GM23248 (cell line): ENCODE results near the gene OLIG2. TPM values are rescaled to one million over a fixed set of nuclear protein-coding genes. Genes with fewer than 3 reads are reported as not detected.

Experiments
- DNase-seq: peaks from one replicate; pipeline ENCODE4 v3.0.0-alpha.2; 2015
- H2AFZ ChIP-seq: fragments of 200-600 bp; sonication (generic); 2 replicates; pipeline ENCODE4 v1.6.1; 2016; ENCODE audit warnings: antibody characterized with exemption
- H3F3A ChIP-seq: fragments of 200-600 bp; sonication (generic); 2 replicates; pipeline ENCODE4 v1.6.1; 2016; ENCODE audit warnings: mild to moderate bottlenecking, antibody characterized with exemption, mixed run types; ENCODE audit not compliant: insufficient read depth
- H3K27ac ChIP-seq: fragments of 200-600 bp; sonication (generic); 2 replicates; pipeline ENCODE4 v1.5.1; 2016; ENCODE audit warnings: mild to moderate bottlenecking
- H3K27me3 ChIP-seq: fragments of 200-600 bp; sonication (generic); replicated peaks from 2 replicates; pipeline ENCODE4 v1.6.1; 2016; ENCODE audit warnings: mild to moderate bottlenecking; ENCODE audit not compliant: insufficient read depth
- H3K36me3 ChIP-seq: fragments of 200-600 bp; sonication (generic); 2 replicates; pipeline ENCODE4 v1.6.1; 2016; ENCODE audit warnings: low read depth, mild to moderate bottlenecking
- H3K4me1 ChIP-seq: fragments of 200-600 bp; sonication (generic); 2 replicates; pipeline ENCODE4 v1.6.1; 2016; ENCODE audit warnings: mild to moderate bottlenecking; ENCODE audit not compliant: insufficient read depth
- H3K4me2 ChIP-seq: fragments of 200-600 bp; sonication (generic); one replicate; pipeline ENCODE4 v1.6.1; 2016; ENCODE audit warnings: mild to moderate bottlenecking; ENCODE audit not compliant: unreplicated experiment
- H3K4me3 ChIP-seq: fragments of 200-600 bp; sonication (generic); 2 replicates; pipeline ENCODE4 v1.5.1; 2016; ENCODE audit warnings: mild to moderate bottlenecking
- H3K79me2 ChIP-seq: fragments of 200-600 bp; sonication (generic); 2 replicates; pipeline ENCODE4 v1.6.1; 2016; ENCODE audit warnings: mild to moderate bottlenecking; ENCODE audit not compliant: insufficient read depth
- H3K9ac ChIP-seq: fragments of 200-600 bp; sonication (generic); 2 replicates; pipeline ENCODE4 v1.6.1; 2016; ENCODE audit warnings: mild to moderate bottlenecking
- H3K9me2 ChIP-seq: fragments of 200-600 bp; sonication (generic); 2 replicates; pipeline ENCODE4 v1.6.1; 2016; ENCODE audit warnings: mixed run types, mild to moderate bottlenecking, moderate library complexity; ENCODE audit not compliant: insufficient read depth
- H3K9me3 ChIP-seq: fragments of 200-600 bp; sonication (generic); one replicate; pipeline ENCODE4 v1.6.1; 2017; ENCODE audit warnings: low read depth
- H4K20me1 ChIP-seq: fragments of 200-600 bp; sonication (generic); 2 replicates; pipeline ENCODE4 v1.6.0; 2016; ENCODE audit not compliant: insufficient read depth
- EZH2 ChIP-seq: fragments of 200-600 bp; sonication (generic); IDR thresholded peaks from 2 replicates; pipeline ENCODE4 v1.6.1; 2018; ENCODE audit warnings: antibody characterized with exemption, mild to moderate bottlenecking; ENCODE audit not compliant: insufficient read depth, poor library complexity, severe bottlenecking
- EZH2phosphoT487 ChIP-seq: fragments of 200-600 bp; sonication (generic); IDR thresholded peaks from 2 replicates; pipeline ENCODE4 v1.6.1; 2018; ENCODE audit warnings: antibody characterized with exemption, moderate library complexity, mild to moderate bottlenecking, low read depth; ENCODE audit not compliant: insufficient read depth
- WGBS, 2 experiments: methylation state at CpG; one replicate each; pipeline ENCODE4 v1.1.6; 2015 to 2017; ENCODE audit warnings: low lambda C conversion rate in 2 of 2, low coverage in 1 of 2; ENCODE audit errors: missing lambda C conversion rate in 2 of 2; 5-methylcytosine and 5-hydroxymethylcytosine counted together
- in situ Hi-C: fragments of 300-500 bp; cut with MboI; formaldehyde crosslinking; loops from 2 replicates; pipeline ENCODE4 v1.15.0; 2020
- polyA plus RNA-seq: library from polyadenylated mRNA; unstranded; fragments of >200 nt; fragmentation: Nextera tagmentation; extraction: Ambion mirVana; gene quantifications from 2 replicates; pipeline ENCODE4 v1.2.1, GENCODE V29; 2016
- total RNA-seq: library from RNA; depleted of rRNA; stranded (reverse); fragments of >200 nt; shearing (Covaris generic); gene quantifications from 2 replicates; pipeline ENCODE4 v1.2.3, GENCODE V29; 2014

Gene OLIG2
- total and polyA plus RNA-seq, 2 experiments from 2014 or later = not detected

GRCh38 chr21:33069645-33069993 lies 43.9 kb downstream of the OLIG2 start:
- Histone ChIP-seq H3K27me3 (peaks cover 91% of the 10 kb centered on the region), H3K36me3 (no peaks in the 10 kb centered on the region), H3K79me2 (no peaks in the 10 kb centered on the region), H3F3A (no peaks in the 10 kb centered on the region), H3K4me3 (no peak overlapping the region), H3K9ac (no peak overlapping the region), H4K20me1 (no peaks in the 10 kb centered on the region), H2AFZ (no peak overlapping the region), H3K4me2 (no peak overlapping the region), H3K9me2 (no peaks in the 10 kb centered on the region), H3K27ac (no peak overlapping the region), H3K9me3 (no peaks in the 10 kb centered on the region), H3K4me1 (no peaks in the 10 kb centered on the region)
- WGBS, 2 experiments = 0 to 5% methylated on average over 5 to 11 of the region's 11 CpGs
- TF ChIP-seq EZH2 (peak; percentile 58), EZH2phosphoT487 (no peak)
- in situ Hi-C loops = no loop called here
- no peak for DNase-seq

- Histone ChIP-seq H3K27ac (no peak within 1 kb of the TSS), H3K36me3 (no peaks in the 10 kb centered on the region), H3K4me1 (no peaks in the 10 kb centered on the region), H3K27me3 (peaks cover 90% of the 10 kb centered on the region), H3F3A (no peaks in the 10 kb centered on the region), H4K20me1 (no peaks in the 10 kb centered on the region), H2AFZ (no peak within 1 kb of the TSS), H3K9me2 (no peaks in the 10 kb centered on the region), H3K9ac (no peak within 1 kb of the TSS), H3K4me2 (no peak within 1 kb of the TSS), H3K4me3 (no peak within 1 kb of the TSS), H3K79me2 (no peaks in the 10 kb centered on the region), H3K9me3 (no peaks in the 10 kb centered on the region)
- in situ Hi-C loops = no loop called here
- TF ChIP-seq EZH2 (no peak), EZH2phosphoT487 (no peak)
- WGBS, 2 experiments = 2 to 3% methylated on average over 60 to 75 of the region's 82 CpGs
- DNase-seq = peak; percentile 35
These were observed 44.4 kb downstream of the OLIG2 start, which contains the start of gene OLIG1 for GRCh38 chr21:33069994-33070743. OLIG1 (plus strand) TSS chr21:33070141; CDS start chr21:33070247, 106 bp downstream.

- no peak overlapping the region for H3K27ac ChIP-seq
- H3F3A ChIP-seq = no peaks in the 10 kb centered on the region
- peaks cover 87% of the 10 kb centered on the region for H3K27me3 ChIP-seq
- no peak overlapping the region for H3K4me3 ChIP-seq
- H3K9me3 ChIP-seq = no peaks in the 10 kb centered on the region
- H3K4me1 ChIP-seq = no peaks in the 10 kb centered on the region
- H3K9me2 ChIP-seq = no peaks in the 10 kb centered on the region
- H2AFZ ChIP-seq = no peak overlapping the region
- H4K20me1 ChIP-seq = no peaks in the 10 kb centered on the region
- H3K4me2 ChIP-seq = no peak overlapping the region
- H3K9ac ChIP-seq = no peak overlapping the region
- no peak for DNase-seq
- no peaks in the 10 kb centered on the region for H3K36me3 ChIP-seq
- no peak for TF ChIP-seq EZH2
- no peak for TF ChIP-seq EZH2phosphoT487
- in situ Hi-C loops = no loop called here
- H3K79me2 ChIP-seq = no peaks in the 10 kb centered on the region
- 1% methylated on average over 37 to 44 of the region's 44 CpGs for WGBS, 2 experiments
These were observed 44.9 kb downstream of the OLIG2 start for GRCh38 chr21:33070744-33070997.

- H3K9me3 ChIP-seq = no peaks in the 10 kb centered on the region
- H3K36me3 ChIP-seq = no peaks in the 10 kb centered on the region
- no peak overlapping the region for H3K27ac ChIP-seq
- H3K4me3 ChIP-seq = peak overlapping the region; percentile 56; the same call in 1 of the 2 replicates
- H3K27me3 ChIP-seq = peaks cover 87% of the 10 kb centered on the region
- H3K4me1 ChIP-seq = no peaks in the 10 kb centered on the region
- no peak overlapping the region for H3K9ac ChIP-seq
- TF ChIP-seq EZH2 (no peak), EZH2phosphoT487 (no peak; the same call in 1 of the 2 replicates)
- H4K20me1 ChIP-seq = no peaks in the 10 kb centered on the region
- WGBS, 2 experiments = 3 to 4% methylated on average over 55 to 68 of the region's 69 CpGs
- peak; percentile 13 for DNase-seq
- in situ Hi-C loops = no loop called here
- no peaks in the 10 kb centered on the region for H3F3A ChIP-seq
- no peaks in the 10 kb centered on the region for H3K9me2 ChIP-seq
- no peaks in the 10 kb centered on the region for H3K79me2 ChIP-seq
- no peak overlapping the region for H3K4me2 ChIP-seq
- 0 out of 2 replicates have a peak overlapping the region, but pooled peaks have one; percentile 34 for H2AFZ ChIP-seq
These were observed 45.4 kb downstream of the OLIG2 start for GRCh38 chr21:33070998-33071769.
